ENCODE data around the gene UBTD2.

UBTD2 gene

DNA sequence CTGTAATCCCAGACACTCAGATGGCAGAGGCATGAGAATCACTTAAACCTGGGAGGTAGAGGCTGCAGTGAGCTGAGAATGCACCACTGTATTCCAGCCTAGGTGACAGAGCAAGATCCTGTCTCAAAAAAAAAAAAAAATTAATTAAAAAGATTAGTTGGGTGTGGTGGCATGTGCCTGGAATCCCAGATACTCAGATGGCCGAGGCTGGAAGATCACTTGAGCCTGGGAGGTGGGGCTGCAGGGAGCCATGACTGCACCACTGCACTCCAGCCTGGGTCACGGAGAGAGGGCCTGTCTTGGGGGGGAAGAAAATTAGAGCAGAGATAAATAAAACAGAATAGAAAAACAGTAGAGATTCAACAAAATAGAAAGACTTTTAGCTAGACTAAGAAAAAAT, 34.9 kb downstream of the UBTD2 start:
- H3K4me3 ChIP-seq (ENCODE audit: low read length): no peak overlapping the region
- TF ChIP-seq ZNF274 (IDR thresholded peaks at IDR 0.05; ENCODE audit: low read depth, low read length): no peak

DNA sequence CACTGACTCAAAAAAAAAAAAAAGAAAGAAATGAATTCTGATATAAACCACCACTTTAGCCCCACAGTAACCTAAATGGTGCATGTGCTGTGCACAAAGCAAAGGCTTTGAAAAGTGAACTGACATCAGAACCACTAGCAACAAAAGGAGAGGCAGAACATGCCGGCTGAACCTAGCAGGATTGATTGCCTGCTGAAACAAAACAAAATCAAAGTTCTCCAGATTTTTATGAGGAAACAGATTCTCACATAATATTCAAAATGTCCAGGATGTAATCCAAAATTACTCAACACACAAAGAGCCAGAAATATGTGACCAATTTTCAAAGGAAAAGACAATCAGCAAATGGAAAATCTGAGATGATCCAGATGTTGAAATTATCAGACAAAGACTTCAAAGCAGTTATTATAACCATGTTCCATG, 37.9 kb downstream of the UBTD2 start:
- no peak for TF ChIP-seq ZNF274 (IDR thresholded peaks at IDR 0.05; ENCODE audit: low read depth, low read length)
- no peak overlapping the region for H3K4me3 ChIP-seq (ENCODE audit: low read length)

DNA sequence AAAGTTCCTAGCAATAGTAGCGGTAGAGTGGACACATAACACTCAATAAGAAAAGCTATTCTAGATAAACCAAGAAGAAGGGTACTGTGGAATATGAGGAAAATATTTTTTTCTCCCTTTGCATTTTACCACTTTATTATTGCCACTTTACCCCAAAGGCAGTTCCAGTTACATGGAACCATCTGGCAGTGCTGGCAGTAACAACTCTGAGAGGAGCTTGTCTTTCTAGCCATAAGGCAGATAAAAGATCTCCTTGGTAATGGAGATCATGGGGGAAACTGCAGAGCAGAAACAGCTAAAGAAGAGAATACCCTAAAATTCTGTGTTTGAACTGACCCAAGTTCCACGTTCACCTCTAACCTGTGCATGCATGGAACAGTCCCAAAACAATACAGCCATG, 38.5 kb downstream of the UBTD2 start:
- no peak for TF ChIP-seq ZNF274 (IDR thresholded peaks at IDR 0.05; ENCODE audit: low read depth, low read length)
- H3K4me3 ChIP-seq (ENCODE audit: low read length): no peak overlapping the region

DNA sequence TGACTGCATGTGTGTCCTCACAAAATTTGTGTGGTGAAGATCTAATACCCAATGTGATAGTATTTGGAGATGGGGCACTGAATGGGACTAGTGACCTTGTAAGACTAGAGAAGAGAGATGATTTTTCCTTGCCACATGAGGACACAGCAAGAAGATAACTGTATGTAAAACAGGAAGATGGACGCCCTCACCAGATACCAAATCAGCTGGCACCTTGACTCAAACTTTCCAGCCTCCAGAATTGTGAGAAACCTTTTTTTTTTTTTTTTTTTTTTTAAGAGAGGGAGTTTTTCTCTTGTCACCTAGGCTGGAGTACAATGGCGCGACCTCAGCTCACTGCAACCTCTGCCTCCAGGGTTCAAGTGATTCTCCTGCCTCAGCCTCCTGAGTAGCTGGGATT, 40.3 kb downstream of the UBTD2 start:
- no peak overlapping the region for H3K4me3 ChIP-seq (ENCODE audit: low read length)
- TF ChIP-seq ZNF274 (IDR thresholded peaks at IDR 0.05; ENCODE audit: low read depth, low read length): no peak

DNA sequence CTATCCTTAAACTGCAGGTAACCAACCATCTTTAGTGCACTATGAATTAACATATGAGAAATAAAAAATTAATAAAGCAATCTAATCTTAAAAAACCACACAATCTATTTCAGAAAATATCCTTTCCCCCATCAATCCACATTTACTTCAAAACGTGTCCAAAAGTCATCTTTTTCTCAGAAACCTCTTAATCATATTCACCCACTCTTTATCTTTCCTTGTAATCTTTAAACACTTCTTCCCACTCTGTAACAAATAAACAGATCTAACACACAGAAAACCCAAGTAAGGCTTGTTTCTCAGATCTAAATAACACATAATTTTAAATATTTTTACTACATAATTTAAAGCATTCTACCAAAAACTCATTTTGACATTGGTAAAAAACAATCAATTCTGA, 45.2 kb downstream of the UBTD2 start:
- no peak overlapping the region for H3K4me3 ChIP-seq (ENCODE audit: low read length)
- TF ChIP-seq ZNF274 (IDR thresholded peaks at IDR 0.05; ENCODE audit: low read depth, low read length): no peak

DNA sequence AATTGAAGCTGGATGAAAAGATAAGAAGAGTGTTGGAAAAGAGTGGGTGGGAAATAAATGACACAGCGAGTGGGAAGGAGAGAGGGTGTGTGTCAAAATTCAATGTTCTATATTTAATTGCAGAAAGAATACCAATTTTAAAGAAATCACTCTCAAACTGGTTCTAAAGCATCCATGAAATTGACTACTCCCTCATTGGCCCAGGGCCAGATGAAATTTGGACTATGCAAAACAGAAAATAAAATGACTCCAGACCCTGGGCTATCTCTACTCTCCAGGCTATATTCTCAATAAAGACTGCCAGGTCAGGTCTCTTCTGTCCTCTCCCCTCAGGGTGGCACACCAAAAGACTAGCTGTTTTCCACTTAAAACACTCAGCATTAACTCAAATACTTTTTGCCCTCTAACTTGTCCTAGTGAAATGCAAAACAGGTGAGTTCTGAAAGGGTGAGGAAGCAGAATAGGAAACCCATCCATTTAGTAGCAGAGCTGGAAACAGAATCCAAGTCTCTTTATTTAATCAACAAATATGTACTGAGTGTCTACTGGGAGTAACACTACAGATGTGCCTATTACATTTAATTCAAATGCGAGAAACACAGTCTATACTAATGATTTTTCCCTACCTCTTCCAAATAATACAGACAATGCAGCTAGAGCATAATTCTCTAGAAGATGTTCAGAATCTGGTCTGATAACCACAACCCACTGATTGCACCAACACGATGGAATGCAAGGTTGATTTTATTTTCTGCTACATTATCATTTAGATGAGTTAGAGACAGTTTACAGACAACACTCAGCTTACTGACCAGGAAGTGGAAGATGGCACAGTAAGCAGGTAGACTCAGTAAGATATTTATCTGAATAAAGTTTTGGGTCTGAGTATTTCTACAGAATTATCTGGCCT, 47.5 kb downstream of the UBTD2 start:
- no peak for TF ChIP-seq ZNF274 (IDR thresholded peaks at IDR 0.05; ENCODE audit: low read depth, low read length)
- H3K4me3 ChIP-seq (ENCODE audit: low read length): no peak overlapping the region

DNA sequence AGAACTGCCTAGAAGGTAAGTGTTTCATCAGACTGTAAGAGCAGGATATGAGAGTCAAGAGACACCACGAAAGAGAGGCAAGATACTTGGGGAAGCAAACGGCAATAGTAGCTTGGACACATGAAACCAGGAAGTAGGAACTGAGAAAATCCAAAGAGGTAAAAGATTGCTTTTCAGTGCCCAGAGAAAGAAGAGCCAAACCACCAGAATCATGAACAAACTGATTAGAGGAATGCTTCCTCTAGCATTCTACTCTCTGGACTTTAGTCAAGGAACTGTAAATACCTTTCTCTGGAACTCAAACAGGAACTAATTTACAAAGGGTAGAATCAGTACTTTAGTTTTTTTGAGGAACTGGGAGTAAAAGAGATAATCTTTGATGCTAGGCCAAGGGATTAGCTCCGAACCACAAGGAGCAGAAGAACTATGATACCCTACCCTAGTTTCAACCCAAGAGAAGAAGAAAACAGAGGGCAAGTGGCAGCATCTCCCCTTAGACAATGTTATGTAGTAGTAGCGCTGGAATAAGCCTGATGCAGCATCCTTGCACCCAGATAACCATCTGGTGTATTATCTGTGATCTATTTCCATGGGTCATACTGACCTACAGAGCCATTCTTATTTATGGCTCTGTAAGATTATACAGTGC, 48.3 kb downstream of the UBTD2 start:
- no peak for TF ChIP-seq ZNF274 (IDR thresholded peaks at IDR 0.05; ENCODE audit: low read depth, low read length)

DNA sequence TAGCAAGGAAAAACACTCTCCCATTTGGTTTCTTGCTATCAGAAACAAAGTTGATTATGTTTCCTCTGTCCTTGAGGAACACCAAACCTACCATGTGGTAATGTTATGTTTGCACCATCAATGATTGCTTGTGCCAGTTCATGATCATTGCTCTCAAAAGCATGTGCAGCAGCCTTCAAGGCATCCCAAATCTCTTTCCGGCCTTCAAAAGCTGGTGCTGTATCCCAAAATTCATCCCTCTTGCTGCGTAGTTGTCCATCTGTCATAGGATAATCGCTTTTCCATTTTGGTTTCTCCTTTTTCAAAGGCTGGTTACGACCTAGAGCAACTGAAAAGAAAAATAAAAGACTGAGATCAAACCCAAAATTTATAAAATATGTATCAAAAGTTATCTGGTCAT, 49.5 kb downstream of the UBTD2 start:
- TF ChIP-seq ZNF274 (IDR thresholded peaks at IDR 0.05; ENCODE audit: low read depth, low read length): no peak

More for the DNA sequence above, 48.3 kb downstream of the UBTD2 start:
- no peak overlapping the region for H3K4me3 ChIP-seq (ENCODE audit: low read length)

DNA sequence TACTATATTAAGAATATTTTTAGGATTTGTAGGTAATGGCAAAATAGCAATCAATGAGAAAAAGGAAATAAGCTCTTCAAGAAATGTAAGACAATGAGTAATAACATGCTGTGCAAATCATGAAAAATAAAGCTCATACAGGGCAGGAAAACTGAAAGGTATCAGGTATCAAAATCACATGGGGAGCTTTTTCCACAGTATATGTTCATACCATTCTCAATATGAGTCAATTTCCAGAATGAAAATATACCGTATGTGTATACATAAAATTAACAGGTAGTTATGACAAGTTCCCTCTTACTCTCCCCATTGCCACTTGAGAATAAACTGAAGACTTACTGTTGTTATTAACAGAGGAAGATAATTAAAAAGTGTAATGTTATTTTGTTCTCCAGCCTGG, 53.7 kb downstream of the UBTD2 start:
- TF ChIP-seq ZNF274 (IDR thresholded peaks at IDR 0.05; ENCODE audit: low read depth, low read length): no peak
- H3K4me3 ChIP-seq (ENCODE audit: low read length): no peak overlapping the region

More for the DNA sequence above, 49.5 kb downstream of the UBTD2 start:
- H3K4me3 ChIP-seq (ENCODE audit: low read length): no peak overlapping the region

DNA sequence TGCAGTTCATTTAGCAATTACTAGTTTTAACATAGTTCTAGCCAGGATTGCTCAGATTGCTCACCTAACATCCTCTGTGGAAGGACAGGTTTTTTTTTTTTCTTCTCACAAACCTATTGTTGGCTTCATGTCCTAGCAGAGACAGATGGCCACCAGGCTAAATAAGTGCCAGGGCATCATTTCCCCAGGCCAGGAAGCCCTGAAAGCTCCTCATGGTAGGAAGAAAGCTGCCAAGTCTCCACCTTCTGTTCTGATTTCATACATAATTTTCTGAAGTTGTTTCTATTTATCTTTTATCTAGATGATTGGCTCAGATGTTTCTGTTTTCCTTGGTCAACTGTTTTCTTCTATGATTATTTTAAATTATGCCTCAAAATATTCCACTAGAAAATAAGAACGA, 58.6 kb downstream of the UBTD2 start:
- no peak for TF ChIP-seq ZNF274 (IDR thresholded peaks at IDR 0.05; ENCODE audit: low read depth, low read length)

DNA sequence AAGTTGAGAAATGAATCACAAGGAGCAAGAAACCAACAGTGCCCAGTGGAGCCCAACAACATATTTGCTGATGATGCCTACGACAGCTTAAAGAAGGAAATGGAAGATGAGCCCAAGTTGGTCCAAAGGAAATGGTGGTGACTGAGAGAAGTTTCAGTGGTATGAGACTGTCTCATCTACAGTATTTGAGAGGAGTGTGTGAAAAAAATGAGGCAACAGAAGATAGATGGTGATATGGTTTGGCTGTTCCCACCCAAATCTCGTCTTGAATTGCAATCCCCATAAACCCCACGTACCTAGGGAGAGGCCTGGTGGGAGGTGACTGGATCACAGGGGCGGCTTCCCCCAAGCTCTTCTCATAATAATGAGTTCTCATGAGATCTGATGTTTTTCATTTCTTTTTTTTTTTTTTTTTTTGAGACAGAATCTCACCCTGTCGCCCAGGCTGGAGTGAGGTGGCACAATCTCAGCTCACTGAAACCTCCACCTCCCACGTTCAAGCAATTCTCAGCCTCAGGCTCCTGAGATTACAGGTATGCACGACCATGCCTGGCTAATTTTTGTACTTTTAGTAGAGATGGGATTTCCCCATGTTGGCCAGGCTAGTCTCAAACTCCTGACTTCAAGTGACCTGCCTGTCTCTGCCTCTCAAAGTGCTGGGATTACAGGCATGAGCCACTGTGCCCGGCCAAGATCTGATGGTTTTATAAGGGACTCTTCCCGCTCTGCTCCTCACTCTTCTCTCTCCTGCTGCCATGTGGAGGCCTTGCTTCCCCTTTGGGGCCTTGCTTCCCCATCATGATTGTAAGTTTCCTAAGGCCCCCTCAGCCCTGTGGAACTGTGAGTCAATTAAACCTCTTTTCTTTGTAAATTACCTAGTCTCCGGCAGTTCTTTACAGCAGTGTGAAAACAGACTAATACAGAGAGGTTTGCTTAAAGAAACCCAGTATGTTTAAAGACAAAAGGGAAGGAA, 59.4 kb downstream of the UBTD2 start:
- no peak overlapping the region; the same call in 1 of the 2 replicates for H3K4me3 ChIP-seq (ENCODE audit: low read length)
- no peak for TF ChIP-seq ZNF274 (IDR thresholded peaks at IDR 0.05; ENCODE audit: low read depth, low read length)

More for the DNA sequence above, 58.6 kb downstream of the UBTD2 start:
- no peak overlapping the region for H3K4me3 ChIP-seq (ENCODE audit: low read length)

DNA sequence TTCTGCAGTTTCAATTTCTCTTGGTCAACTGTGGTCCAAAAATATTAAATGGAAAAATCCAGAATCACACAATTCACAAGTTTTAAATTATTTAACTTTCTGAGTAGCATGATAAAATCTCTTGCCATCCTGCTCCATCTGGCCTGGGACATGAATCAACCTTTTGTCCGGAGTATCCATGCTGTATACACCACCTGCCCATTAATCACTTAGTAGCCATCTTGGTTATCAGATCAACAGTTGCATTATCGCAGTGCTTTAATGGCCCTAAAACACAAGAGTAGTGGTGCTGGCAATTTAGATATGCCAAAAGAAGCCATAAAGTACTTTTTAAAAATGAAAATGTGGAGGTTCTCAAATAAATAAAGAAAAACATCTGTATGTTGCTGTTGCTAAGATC, 64.3 kb downstream of the UBTD2 start:
- TF ChIP-seq ZNF274 (IDR thresholded peaks at IDR 0.05; ENCODE audit: low read depth, low read length): no peak
- H3K4me3 ChIP-seq (ENCODE audit: low read length): no peak overlapping the region

DNA sequence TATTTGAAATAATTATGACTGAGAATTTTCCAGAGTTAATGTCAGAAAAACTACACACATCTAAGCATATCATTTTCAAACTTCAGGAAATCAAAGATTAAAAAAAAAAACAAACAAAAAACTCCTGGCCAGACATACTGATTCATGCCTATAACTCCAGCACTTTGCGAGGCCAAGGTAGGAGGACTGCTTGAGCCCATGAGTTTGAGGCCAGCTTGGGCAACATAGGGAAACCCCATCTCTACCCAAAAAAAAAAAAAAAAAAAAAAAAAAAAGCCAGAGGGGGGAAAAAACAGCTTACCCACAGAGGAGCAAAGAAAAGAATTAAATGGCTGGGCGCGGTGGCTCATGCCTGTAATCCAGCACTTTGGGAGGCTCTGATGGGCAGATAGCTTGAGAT, 67.2 kb downstream of the UBTD2 start:
- H3K4me3 ChIP-seq (ENCODE audit: low read length): no peak overlapping the region
- TF ChIP-seq ZNF274 (IDR thresholded peaks at IDR 0.05; ENCODE audit: low read depth, low read length): no peak

DNA sequence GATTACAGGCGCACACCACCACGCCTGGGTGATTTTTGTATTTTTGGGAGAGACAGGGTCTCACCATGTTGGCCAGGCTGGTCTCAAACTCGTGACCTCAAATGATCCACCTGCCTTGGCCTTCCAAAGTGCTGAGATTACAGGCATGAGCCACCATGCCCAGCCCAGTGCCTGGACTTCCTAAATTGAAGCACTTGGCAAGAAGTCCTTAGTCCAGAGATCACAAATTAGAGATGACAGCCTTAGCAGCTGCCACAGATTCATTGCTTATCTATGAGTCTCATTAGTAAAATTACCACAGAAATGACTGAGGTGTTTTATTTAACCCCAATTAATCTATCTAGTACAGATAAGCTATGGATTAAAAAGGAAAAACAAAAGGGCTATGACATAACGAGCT, 70.4 kb downstream of the UBTD2 start:
- H3K4me3 ChIP-seq (ENCODE audit: low read length): no peak overlapping the region
- no peak for TF ChIP-seq ZNF274 (IDR thresholded peaks at IDR 0.05; ENCODE audit: low read depth, low read length)

Measured in GM08714 (cell line).